K562 (cell line): ENCODE data around the gene LRRC61.

Experiments
- POLR2A ChIP-seq: fragments of 450-650 bp; conservative IDR thresholded peaks from 2 replicates; pipeline ENCODE4 v1.6.1; 2016
- SOX6 ChIP-seq: fragments of 450-650 bp; IDR thresholded peaks from 2 replicates; pipeline ENCODE4 v1.6.1; 2014; ENCODE audit warnings: mild to moderate bottlenecking
- ZNF232 ChIP-seq: sonication (generic); formaldehyde crosslinking; IDR thresholded peaks from 2 replicates; pipeline ENCODE4 v1.8.0; 2022; ENCODE audit warnings: mild to moderate bottlenecking, missing genetic modification reagents
- ZNF707 ChIP-seq: fragments of 250-450 bp; sonication (Bioruptor Pico); conservative IDR thresholded peaks from 2 replicates; pipeline ENCODE4 v1.8.0; 2022; ENCODE audit warnings: inconsistent platforms, mild to moderate bottlenecking, moderate library complexity
- TF ChIP-seq, protein P1 (sequence below): fragments of 450-650 bp; formaldehyde crosslinking; IDR thresholded peaks from 2 replicates; pipeline ENCODE4 v1.4.0; 2020; ENCODE audit warnings: mild to moderate bottlenecking, moderate library complexity
- TF ChIP-seq, protein P2 (sequence below), 3 experiments: IDR thresholded peaks in 2 of 3; conservative IDR thresholded peaks in 1 of 3; 2 replicates each; pipeline ENCODE4 v1.5.1; 2011 to 2012; ENCODE audit warnings: low read length in 3 of 3, mild to moderate bottlenecking in 3 of 3, control low read depth in 2 of 3, improper control_type of control experiment in 1 of 3, inconsistent platforms in 1 of 3, low read depth in 1 of 3, mixed read lengths in 1 of 3, moderate library complexity in 1 of 3; ENCODE audit not compliant: insufficient read depth in 2 of 3

- TF ChIP-seq, protein P1, sequence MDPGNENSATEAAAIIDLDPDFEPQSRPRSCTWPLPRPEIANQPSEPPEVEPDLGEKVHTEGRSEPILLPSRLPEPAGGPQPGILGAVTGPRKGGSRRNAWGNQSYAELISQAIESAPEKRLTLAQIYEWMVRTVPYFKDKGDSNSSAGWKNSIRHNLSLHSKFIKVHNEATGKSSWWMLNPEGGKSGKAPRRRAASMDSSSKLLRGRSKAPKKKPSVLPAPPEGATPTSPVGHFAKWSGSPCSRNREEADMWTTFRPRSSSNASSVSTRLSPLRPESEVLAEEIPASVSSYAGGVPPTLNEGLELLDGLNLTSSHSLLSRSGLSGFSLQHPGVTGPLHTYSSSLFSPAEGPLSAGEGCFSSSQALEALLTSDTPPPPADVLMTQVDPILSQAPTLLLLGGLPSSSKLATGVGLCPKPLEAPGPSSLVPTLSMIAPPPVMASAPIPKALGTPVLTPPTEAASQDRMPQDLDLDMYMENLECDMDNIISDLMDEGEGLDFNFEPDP (CRISPR knock-in tag) = no peak
- TF ChIP-seq ZNF707 (no peak), ZNF232 (CRISPR knock-in tag) (no peak), POLR2A (no peak), SOX6 (no peak)
- TF ChIP-seq, protein P2, sequence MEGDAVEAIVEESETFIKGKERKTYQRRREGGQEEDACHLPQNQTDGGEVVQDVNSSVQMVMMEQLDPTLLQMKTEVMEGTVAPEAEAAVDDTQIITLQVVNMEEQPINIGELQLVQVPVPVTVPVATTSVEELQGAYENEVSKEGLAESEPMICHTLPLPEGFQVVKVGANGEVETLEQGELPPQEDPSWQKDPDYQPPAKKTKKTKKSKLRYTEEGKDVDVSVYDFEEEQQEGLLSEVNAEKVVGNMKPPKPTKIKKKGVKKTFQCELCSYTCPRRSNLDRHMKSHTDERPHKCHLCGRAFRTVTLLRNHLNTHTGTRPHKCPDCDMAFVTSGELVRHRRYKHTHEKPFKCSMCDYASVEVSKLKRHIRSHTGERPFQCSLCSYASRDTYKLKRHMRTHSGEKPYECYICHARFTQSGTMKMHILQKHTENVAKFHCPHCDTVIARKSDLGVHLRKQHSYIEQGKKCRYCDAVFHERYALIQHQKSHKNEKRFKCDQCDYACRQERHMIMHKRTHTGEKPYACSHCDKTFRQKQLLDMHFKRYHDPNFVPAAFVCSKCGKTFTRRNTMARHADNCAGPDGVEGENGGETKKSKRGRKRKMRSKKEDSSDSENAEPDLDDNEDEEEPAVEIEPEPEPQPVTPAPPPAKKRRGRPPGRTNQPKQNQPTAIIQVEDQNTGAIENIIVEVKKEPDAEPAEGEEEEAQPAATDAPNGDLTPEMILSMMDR (IDR thresholded peaks at IDR 0.05 in 2 of 3, conservative IDR thresholded peaks at IDR 0.05 in 1 of 3; ENCODE audit: insufficient read depth in 2 of 3, low read depth in 1 of 3, low read length in 3 of 3) = no peak
These were observed 23.8 kb downstream of the LRRC61 start for GRCh38 chr7:150346922-150347321.
